Suprapubic skin (tissue), 4 donors: ENCODE measurements around the gene ZDHHC19.

Experiments used
- EP300 ChIP-seq: sonication (generic); formaldehyde crosslinking; IDR thresholded peaks from one replicate; pipeline ENCODE4 v1.6.1; 2017; ENCODE audit warnings: antibody characterized with exemption
- POLR2A ChIP-seq, 2 donors: fragments of 450-650 bp; IDR thresholded peaks; one replicate each; pipeline ENCODE4 v1.6.1; 2017; ENCODE audit warnings: antibody characterized with exemption in 2 of 2, mild to moderate bottlenecking in 2 of 2, moderate library complexity in 2 of 2
- POLR2AphosphoS5 ChIP-seq, 3 donors: sonication (generic); formaldehyde crosslinking; IDR thresholded peaks; one replicate each; pipeline ENCODE4 v1.6.1; 2017; ENCODE audit warnings: antibody characterized with exemption in 3 of 3
- TF ChIP-seq, protein P1 (sequence below), 2 donors: fragments of 200-600 bp in 1 of 2; fragments of 450-650 bp in 1 of 2; sonication (generic) in 1 of 2; IDR thresholded peaks; one replicate each; pipeline ENCODE4 v1.5.1; 2016 to 2019; ENCODE audit warnings: antibody characterized with exemption in 2 of 2, mild to moderate bottlenecking in 1 of 2, moderate library complexity in 1 of 2

DNA sequence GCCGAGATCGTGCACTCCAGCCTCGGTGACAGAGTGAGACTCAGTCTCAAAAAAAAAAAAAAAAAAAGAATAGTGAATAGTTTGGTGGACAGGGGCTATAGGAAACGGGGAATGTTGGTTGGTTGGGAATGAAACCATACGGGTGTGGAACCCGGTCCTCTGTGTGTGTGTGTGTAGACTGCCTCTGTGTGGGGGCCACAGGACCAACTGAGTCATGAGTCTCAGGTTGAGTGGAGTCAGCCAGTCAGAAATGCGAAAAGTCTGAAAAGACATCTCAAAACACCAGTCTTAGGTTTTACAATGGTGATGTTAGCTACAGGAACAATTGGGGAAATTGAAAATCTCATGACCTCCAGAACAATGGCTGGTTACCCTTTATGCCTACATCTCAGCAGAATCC lies 44.5 kb downstream of the ZDHHC19 start:
- TF ChIP-seq POLR2A (IDR thresholded peaks at IDR 0.05) (no peak), POLR2AphosphoS5 (IDR thresholded peaks at IDR 0.05) (no peak), EP300 (no peak)
- TF ChIP-seq, protein P1, sequence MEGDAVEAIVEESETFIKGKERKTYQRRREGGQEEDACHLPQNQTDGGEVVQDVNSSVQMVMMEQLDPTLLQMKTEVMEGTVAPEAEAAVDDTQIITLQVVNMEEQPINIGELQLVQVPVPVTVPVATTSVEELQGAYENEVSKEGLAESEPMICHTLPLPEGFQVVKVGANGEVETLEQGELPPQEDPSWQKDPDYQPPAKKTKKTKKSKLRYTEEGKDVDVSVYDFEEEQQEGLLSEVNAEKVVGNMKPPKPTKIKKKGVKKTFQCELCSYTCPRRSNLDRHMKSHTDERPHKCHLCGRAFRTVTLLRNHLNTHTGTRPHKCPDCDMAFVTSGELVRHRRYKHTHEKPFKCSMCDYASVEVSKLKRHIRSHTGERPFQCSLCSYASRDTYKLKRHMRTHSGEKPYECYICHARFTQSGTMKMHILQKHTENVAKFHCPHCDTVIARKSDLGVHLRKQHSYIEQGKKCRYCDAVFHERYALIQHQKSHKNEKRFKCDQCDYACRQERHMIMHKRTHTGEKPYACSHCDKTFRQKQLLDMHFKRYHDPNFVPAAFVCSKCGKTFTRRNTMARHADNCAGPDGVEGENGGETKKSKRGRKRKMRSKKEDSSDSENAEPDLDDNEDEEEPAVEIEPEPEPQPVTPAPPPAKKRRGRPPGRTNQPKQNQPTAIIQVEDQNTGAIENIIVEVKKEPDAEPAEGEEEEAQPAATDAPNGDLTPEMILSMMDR (IDR thresholded peaks at IDR 0.05), result no peak
